Liver (tissue), 5 donors: Measurements from ENCODE around the gene IGF1R. TPM values are rescaled to one million over a fixed set of nuclear protein-coding genes. Genes with fewer than 3 reads are reported as not detected.

ENCODE experiments used
- polyA plus RNA-seq, 2 donors: library from polyadenylated mRNA; stranded (reverse) in 1 of 2; unstranded in 1 of 2; fragments of 200-250 nt in 1 of 2; fragments of >200 nt in 1 of 2; fragmentation: Nextera tagmentation in 1 of 2; extraction: Ambion mirVana in 1 of 2; gene quantifications; one replicate each; pipeline versions ENCODE4 v1.2.1 to v1.2.3, GENCODE V29; 2013 to 2015
- small RNA-seq: library from RNA; depleted of rRNA; stranded (forward); fragments of <200 nt; gene quantifications from one replicate; pipeline ENCODE3, GENCODE V24; 2014
- total RNA-seq, 2 donors: library from RNA; depleted of rRNA; stranded (reverse); fragments of >200 nt; gene quantifications; one replicate each; pipeline ENCODE4 v1.2.3, GENCODE V29; 2014
- donor health status: healthy.
- donor health status: healthy.
- donor health status: healthy.

Gene IGF1R
- total and polyA plus RNA-seq, 4 donors: 0.69 to 10.3 (median 3.2) TPM

Small RNAs within 50 kb of the gene (small RNA-seq; reads per million reads assigned to genes)
- not detected for gene MIR4714
